Prostate gland (tissue), 2 donors: ENCODE measurements around the gene FOXJ1. TPM values are rescaled to one million over a fixed set of nuclear protein-coding genes. Genes with fewer than 3 reads are reported as not detected.

ENCODE experiments used
- DNase-seq: peaks from one replicate; pipeline ENCODE4 v3.0.0-alpha.2; 2019; ENCODE audit warnings: low spot score
- H3K27ac ChIP-seq, 2 donors: fragments of 200-600 bp; sonication (generic); 2 replicates each; pipeline ENCODE4 v1.5.1; 2017 to 2019
- H3K27me3 ChIP-seq: fragments of 200-600 bp; sonication (generic); replicated peaks from 2 replicates; pipeline ENCODE4 v1.5.1; 2019; ENCODE audit not compliant: insufficient read depth
- H3K36me3 ChIP-seq, 2 donors: fragments of 200-600 bp; sonication (generic); 1 replicate in 1 of 2; 2 replicates in 1 of 2; pipeline versions ENCODE4 v1.5.1 to v1.8.1; 2017 to 2019
- H3K4me1 ChIP-seq: fragments of 200-600 bp; sonication (generic); replicated peaks from 2 replicates; pipeline ENCODE4 v1.5.1; 2019
- H3K4me3 ChIP-seq, 2 donors: fragments of 200-600 bp; sonication (generic); 2 replicates each; pipeline ENCODE4 v1.5.1; 2017 to 2019
- H3K9me3 ChIP-seq: fragments of 200-600 bp; sonication (generic); 2 replicates; pipeline ENCODE4 v1.5.1; 2017
- CTCF ChIP-seq, 4 experiments: fragments of 200-600 bp in 2 of 4; fragments of 450-650 bp in 2 of 4; sonication (generic) in 2 of 4; IDR thresholded peaks; 1 replicate in 3 of 4; 2 replicates in 1 of 4; pipeline ENCODE4 v1.5.1; 2016 to 2019; ENCODE audit warnings: antibody characterized with exemption in 4 of 4, mild to moderate bottlenecking in 2 of 4, moderate library complexity in 2 of 4
- POLR2A ChIP-seq: fragments of 450-650 bp; IDR thresholded peaks from one replicate; pipeline ENCODE4 v1.6.1; 2016; ENCODE audit warnings: antibody characterized with exemption, mild to moderate bottlenecking
- POLR2AphosphoS5 ChIP-seq: sonication (generic); formaldehyde crosslinking; IDR thresholded peaks from one replicate; pipeline ENCODE4 v1.6.1; 2017; ENCODE audit warnings: antibody characterized with exemption
- WGBS: methylation state at CpG from one replicate; pipeline ENCODE4 v1.1.5; 2018; 5-methylcytosine and 5-hydroxymethylcytosine counted together
- intact Hi-C: fragments of 100-400 bp; cut with DNase I; formaldehyde crosslinking; loops from one replicate; pipeline ENCODE4 v1.14.2; 2022
- total RNA-seq, 2 donors: library from RNA; depleted of rRNA; stranded (reverse); fragments of >200 nt; gene quantifications; one replicate each; pipeline ENCODE4 v1.1.0, GENCODE V29; 2016

FOXJ1 gene
- total RNA-seq, 2 donors from 2014 or later, result 0.55 to 11.2 TPM

GRCh38 chr17:76184290-76184689 lies 43.2 kb upstream of the FOXJ1 start:
- Histone ChIP-seq H3K4me3 (no peak overlapping the region), H3K27me3 (no peaks in the 10 kb centered on the region), H3K9me3 (no peaks in the 10 kb centered on the region), H3K27ac (no peak overlapping the region), H3K36me3 (no peaks in the 10 kb centered on the region), H3K4me1 (no peaks in the 10 kb centered on the region)
- TF ChIP-seq POLR2A (no peak), CTCF (IDR thresholded peaks at IDR 0.05) (no peak), POLR2AphosphoS5 (no peak)
- 69% methylated on average over 2 of the region's 2 CpGs for WGBS
- no peak for DNase-seq
- intact Hi-C loops, result loop anchor here (5.0 kb wide), 1 partner anchor 62 kb away; no protein-coding TSS in a partner anchor

GRCh38 chr17:76182016-76182764 lies 41.1 kb upstream of the FOXJ1 start:
- intact Hi-C loops, result loop anchor here (2.0 to 5.0 kb wide), 2 partner anchors 60 to 97 kb away; no protein-coding TSS in a partner anchor
- WGBS, result 14% methylated on average over 11 of the region's 11 CpGs

GRCh38 chr17:76179496-76180467 lies 38.7 kb upstream of the FOXJ1 start:
- Histone ChIP-seq H3K27ac (no peak overlapping the region), H3K27me3 (no peaks in the 10 kb centered on the region), H3K4me1 (no peaks in the 10 kb centered on the region), H3K4me3 (no peak overlapping the region), H3K9me3 (no peaks in the 10 kb centered on the region), H3K36me3 (no peaks in the 10 kb centered on the region)
- DNase-seq, result no peak
- 79% methylated on average over 6 of the region's 6 CpGs for WGBS
- intact Hi-C loops, result loop anchor here (5.0 kb wide), 1 partner anchor 57 kb away; no protein-coding TSS in a partner anchor
- TF ChIP-seq CTCF (IDR thresholded peaks at IDR 0.05), result peak in 1 of 4 experiments; percentile 23
- TF ChIP-seq POLR2AphosphoS5, result no peak
- no peak for TF ChIP-seq POLR2A

More at GRCh38 chr17:76182016-76182764, 41.1 kb upstream of the FOXJ1 start:
- no peak overlapping the region for H3K4me3 ChIP-seq
- no peaks in the 10 kb centered on the region for H3K36me3 ChIP-seq
- no peak overlapping the region for H3K27ac ChIP-seq
- DNase-seq, result peak; percentile 83
- peak; percentile 70 for TF ChIP-seq POLR2AphosphoS5
- no peak for TF ChIP-seq POLR2A
- TF ChIP-seq CTCF (IDR thresholded peaks at IDR 0.05), result peak; percentile 74 to 92 (median 90)
- no peaks in the 10 kb centered on the region for H3K9me3 ChIP-seq
- H3K27me3 ChIP-seq, result no peaks in the 10 kb centered on the region
- no peaks in the 10 kb centered on the region for H3K4me1 ChIP-seq

GRCh38 chr17:76178124-76178523 lies 37.1 kb upstream of the FOXJ1 start:
- DNase-seq, result peak; percentile 46
- Histone ChIP-seq H3K36me3 (no peaks in the 10 kb centered on the region), H3K4me1 (no peaks in the 10 kb centered on the region), H3K9me3 (no peaks in the 10 kb centered on the region), H3K27me3 (no peaks in the 10 kb centered on the region), H3K27ac (no peak overlapping the region), H3K4me3 (no peak overlapping the region)
- intact Hi-C loops, result no loop called here
- TF ChIP-seq POLR2A, result no peak
- TF ChIP-seq POLR2AphosphoS5, result peak; percentile 30
- 60% methylated on average over 10 of the region's 10 CpGs for WGBS
